ENCODE measurements around the gene ASTN2. TPM values are rescaled to one million over a fixed set of nuclear protein-coding genes. Genes with fewer than 3 reads are reported as not detected.

ASTN2 gene
- total and polyA plus RNA-seq, 2 experiments from 2014 or later = 7.0 to 24.6 TPM

DNA sequence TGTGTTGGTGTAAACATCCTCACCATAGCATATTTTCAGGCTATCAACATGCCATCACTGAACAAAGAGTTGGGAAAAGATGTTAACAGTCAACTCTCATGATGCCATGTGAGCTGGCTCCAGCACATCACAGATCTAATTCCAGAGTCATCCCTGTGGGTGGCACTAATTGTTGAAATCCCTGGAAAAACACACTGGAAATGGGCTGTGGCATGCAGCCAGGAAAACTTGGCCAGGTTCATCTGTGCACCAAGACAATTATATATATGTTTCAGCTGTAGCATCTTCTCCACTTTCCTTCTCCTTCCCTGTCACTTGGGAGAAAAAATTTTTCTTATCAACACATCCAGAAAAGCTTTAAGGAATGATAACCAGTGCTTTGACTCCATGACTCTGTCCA lies 414.0 kb downstream of the ASTN2 start:
- no peak for ATAC-seq
- Mint-ChIP-seq H3K27ac (no peak overlapping the region), H3K9me3 (no peaks in the 10 kb centered on the region), H3K4me3 (no peak overlapping the region), H3K4me1 (no peaks in the 10 kb centered on the region), H3K36me3 (ENCODE audit: low read depth) (no peaks in the 10 kb centered on the region), H3K27me3 (ENCODE audit: insufficient read depth, low read depth, poor library complexity) (peaks cover 3% of the 10 kb centered on the region)
- Histone ChIP-seq H3K4me3 (no peak overlapping the region), H3K9me2 (ENCODE audit: insufficient read depth) (no peaks in the 10 kb centered on the region), H3K4me2 (no peak overlapping the region), H2AFZ (no peak overlapping the region), H3K27ac (ENCODE audit: low read depth) (no peak overlapping the region), H3K79me2 (replicated peaks; ENCODE audit: insufficient read depth) (no peaks in the 10 kb centered on the region), H4K20me1 (replicated peaks; ENCODE audit: insufficient read depth) (no peaks in the 10 kb centered on the region; the same call in 1 of the 2 replicates), H3K27me3 (ENCODE audit: insufficient read depth) (no peaks in the 10 kb centered on the region), H3F3A (replicated peaks; ENCODE audit: low read depth) (no peaks in the 10 kb centered on the region), H3K4me1 (ENCODE audit: insufficient read depth) (no peaks in the 10 kb centered on the region), H3K36me3 (ENCODE audit: insufficient read depth) (no peaks in the 10 kb centered on the region)
- no peak for TF ChIP-seq ZNF331 (CRISPR knock-in tag; IDR thresholded peaks at IDR 0.05; ENCODE audit: low read depth)
- TF ChIP-seq EZH2phosphoT487 (IDR thresholded peaks at IDR 0.05; ENCODE audit: unreplicated experiment) = no peak
- TF ChIP-seq, protein P1, sequence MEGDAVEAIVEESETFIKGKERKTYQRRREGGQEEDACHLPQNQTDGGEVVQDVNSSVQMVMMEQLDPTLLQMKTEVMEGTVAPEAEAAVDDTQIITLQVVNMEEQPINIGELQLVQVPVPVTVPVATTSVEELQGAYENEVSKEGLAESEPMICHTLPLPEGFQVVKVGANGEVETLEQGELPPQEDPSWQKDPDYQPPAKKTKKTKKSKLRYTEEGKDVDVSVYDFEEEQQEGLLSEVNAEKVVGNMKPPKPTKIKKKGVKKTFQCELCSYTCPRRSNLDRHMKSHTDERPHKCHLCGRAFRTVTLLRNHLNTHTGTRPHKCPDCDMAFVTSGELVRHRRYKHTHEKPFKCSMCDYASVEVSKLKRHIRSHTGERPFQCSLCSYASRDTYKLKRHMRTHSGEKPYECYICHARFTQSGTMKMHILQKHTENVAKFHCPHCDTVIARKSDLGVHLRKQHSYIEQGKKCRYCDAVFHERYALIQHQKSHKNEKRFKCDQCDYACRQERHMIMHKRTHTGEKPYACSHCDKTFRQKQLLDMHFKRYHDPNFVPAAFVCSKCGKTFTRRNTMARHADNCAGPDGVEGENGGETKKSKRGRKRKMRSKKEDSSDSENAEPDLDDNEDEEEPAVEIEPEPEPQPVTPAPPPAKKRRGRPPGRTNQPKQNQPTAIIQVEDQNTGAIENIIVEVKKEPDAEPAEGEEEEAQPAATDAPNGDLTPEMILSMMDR (conservative IDR thresholded peaks at IDR 0.05; ENCODE audit: low read depth in 2 of 2) = no peak
- no peak for TF ChIP-seq JUNB (IDR thresholded peaks at IDR 0.05; ENCODE audit: unreplicated experiment)
- no peak for TF ChIP-seq NANOG (IDR thresholded peaks at IDR 0.05; ENCODE audit: borderline replicate concordance)
- TF ChIP-seq, protein P2, sequence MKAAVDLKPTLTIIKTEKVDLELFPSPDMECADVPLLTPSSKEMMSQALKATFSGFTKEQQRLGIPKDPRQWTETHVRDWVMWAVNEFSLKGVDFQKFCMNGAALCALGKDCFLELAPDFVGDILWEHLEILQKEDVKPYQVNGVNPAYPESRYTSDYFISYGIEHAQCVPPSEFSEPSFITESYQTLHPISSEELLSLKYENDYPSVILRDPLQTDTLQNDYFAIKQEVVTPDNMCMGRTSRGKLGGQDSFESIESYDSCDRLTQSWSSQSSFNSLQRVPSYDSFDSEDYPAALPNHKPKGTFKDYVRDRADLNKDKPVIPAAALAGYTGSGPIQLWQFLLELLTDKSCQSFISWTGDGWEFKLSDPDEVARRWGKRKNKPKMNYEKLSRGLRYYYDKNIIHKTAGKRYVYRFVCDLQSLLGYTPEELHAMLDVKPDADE (IDR thresholded peaks at IDR 0.05) = no peak
- no peak for TF ChIP-seq ZNF462 (CRISPR knock-in tag; IDR thresholded peaks at IDR 0.05)
- TF ChIP-seq ZNF114 (CRISPR knock-in tag; IDR thresholded peaks at IDR 0.05) = no peak
- TF ChIP-seq, protein P3, sequence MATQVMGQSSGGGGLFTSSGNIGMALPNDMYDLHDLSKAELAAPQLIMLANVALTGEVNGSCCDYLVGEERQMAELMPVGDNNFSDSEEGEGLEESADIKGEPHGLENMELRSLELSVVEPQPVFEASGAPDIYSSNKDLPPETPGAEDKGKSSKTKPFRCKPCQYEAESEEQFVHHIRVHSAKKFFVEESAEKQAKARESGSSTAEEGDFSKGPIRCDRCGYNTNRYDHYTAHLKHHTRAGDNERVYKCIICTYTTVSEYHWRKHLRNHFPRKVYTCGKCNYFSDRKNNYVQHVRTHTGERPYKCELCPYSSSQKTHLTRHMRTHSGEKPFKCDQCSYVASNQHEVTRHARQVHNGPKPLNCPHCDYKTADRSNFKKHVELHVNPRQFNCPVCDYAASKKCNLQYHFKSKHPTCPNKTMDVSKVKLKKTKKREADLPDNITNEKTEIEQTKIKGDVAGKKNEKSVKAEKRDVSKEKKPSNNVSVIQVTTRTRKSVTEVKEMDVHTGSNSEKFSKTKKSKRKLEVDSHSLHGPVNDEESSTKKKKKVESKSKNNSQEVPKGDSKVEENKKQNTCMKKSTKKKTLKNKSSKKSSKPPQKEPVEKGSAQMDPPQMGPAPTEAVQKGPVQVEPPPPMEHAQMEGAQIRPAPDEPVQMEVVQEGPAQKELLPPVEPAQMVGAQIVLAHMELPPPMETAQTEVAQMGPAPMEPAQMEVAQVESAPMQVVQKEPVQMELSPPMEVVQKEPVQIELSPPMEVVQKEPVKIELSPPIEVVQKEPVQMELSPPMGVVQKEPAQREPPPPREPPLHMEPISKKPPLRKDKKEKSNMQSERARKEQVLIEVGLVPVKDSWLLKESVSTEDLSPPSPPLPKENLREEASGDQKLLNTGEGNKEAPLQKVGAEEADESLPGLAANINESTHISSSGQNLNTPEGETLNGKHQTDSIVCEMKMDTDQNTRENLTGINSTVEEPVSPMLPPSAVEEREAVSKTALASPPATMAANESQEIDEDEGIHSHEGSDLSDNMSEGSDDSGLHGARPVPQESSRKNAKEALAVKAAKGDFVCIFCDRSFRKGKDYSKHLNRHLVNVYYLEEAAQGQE (IDR thresholded peaks at IDR 0.05; ENCODE audit: unreplicated experiment) = no peak
- no peak for TF ChIP-seq STAT1 (IDR thresholded peaks at IDR 0.05; ENCODE audit: unreplicated experiment)
- no peak for TF ChIP-seq EZH2 (IDR thresholded peaks at IDR 0.05; ENCODE audit: low read depth, unreplicated experiment)
- no peak for TF ChIP-seq POLR2AphosphoS5 (IDR thresholded peaks at IDR 0.05; ENCODE audit: low read depth)
- no peak for TF ChIP-seq CREB1 (CRISPR knock-in tag; IDR thresholded peaks at IDR 0.05; ENCODE audit: low read depth)
- no peak for DNase-seq (ENCODE audit: low spot score)

All from GM23338 (cell line).